ENCODE measurements around the gene WNT1. TPM values are rescaled to one million over a fixed set of nuclear protein-coding genes. Genes with fewer than 3 reads are reported as not detected.
A peak's percentile ranks its signal among the peaks of the same experiment; 100 is the strongest.

The WNT1 gene
- total and polyA plus RNA-seq, 12 donors = not detected

DNA sequence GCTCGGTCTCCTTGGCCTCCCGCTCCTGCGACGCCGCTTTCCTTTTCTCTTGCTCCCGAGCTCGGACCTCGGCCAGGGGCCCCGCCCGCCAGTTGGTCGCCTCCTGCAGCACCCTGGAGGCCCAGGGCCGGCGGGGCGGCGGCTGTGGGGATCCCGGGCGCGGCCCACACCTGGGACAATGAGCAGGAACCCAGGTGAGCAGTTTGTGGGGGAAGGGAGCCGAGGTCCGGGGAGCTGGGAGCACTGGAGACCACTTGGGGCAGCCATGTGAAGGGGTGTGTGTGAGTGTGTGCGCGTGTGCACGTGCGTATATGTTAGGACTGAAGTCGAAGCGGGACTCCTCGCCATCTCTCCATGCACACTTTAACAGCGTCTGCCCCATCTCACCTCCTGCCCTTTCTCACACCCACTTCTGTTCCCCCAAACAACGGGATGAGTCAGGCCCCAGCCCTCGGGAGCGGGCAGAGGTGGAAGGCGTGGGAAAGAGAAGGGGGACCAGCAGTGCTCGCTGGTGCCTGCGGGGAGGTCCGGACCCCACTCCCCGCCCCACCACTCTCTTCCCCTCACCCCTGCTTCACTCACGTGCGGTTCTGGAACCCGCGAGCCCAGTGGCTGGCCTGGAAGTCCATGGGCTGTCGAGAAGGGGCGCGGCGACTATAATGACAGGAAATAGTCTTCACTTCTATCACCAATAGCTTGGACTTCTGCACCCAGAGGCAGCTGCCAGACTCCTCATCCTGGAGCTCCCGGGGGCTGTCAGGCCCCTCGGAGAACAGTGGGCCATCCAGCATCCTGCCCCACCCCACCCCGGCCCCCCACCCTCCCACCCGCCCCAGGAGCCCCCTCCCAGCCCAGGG, 20.6 kb downstream of the WNT1 start:
- no peak for TF ChIP-seq CTCF (IDR thresholded peaks at IDR 0.05)
- TF ChIP-seq POLR2A (IDR thresholded peaks at IDR 0.05) = no peak
- intact Hi-C loops (cut with DNase I) = no loop called here
- Histone ChIP-seq H3K36me3 (replicated peaks in 1 of 2) (peaks cover 0 to 29% of the 10 kb centered on the region in 2 donors), H3K4me1 (replicated peaks in 1 of 2) (peaks cover 34 to 40% of the 10 kb centered on the region in 2 donors), H3K4me3 (peak overlapping the region in 2 of 4 donors; percentile 36 to 71), H3K27me3 (peaks cover 7% of the 10 kb centered on the region), H3K27ac (peak overlapping the region in 1 of 5 donors; percentile 40), H3K9me3 (replicated peaks in 1 of 3) (no peaks in the 10 kb centered on the region)
- WGBS, 4 donors = 0 to 1% (median 1%) methylated on average over 1 to 48 of the region's 48 CpGs
- peak in 3 of 7 donors; percentile 40 to 42 (median 41) for DNase-seq

GRCh38 chr12:48999371-49000131, 21.4 kb downstream of the WNT1 start, which contains the start of gene DDN:
Gene DDN, minus strand, starts transcription at chr12:48999375. Its CDS starts 88 bp downstream, at chr12:48999287.
- Histone ChIP-seq H3K4me1 (replicated peaks in 1 of 2) (peaks cover 31 to 40% of the 10 kb centered on the region in 2 donors), H3K4me3 (peak within 1 kb of the TSS in 2 of 4 donors; percentile 36 to 71), H3K27me3 (peaks cover 6% of the 10 kb centered on the region), H3K27ac (peak within 1 kb of the TSS in 1 of 5 donors; percentile 40), H3K36me3 (replicated peaks in 1 of 2) (peaks cover 0 to 37% of the 10 kb centered on the region in 2 donors), H3K9me3 (replicated peaks in 1 of 3) (no peaks in the 10 kb centered on the region)
- TF ChIP-seq POLR2A (IDR thresholded peaks at IDR 0.05) = no peak
- no peak for TF ChIP-seq CTCF (IDR thresholded peaks at IDR 0.05)
- DNase-seq = peak in 4 of 7 donors; percentile 55 to 72 (median 68)
- intact Hi-C loops (cut with DNase I) = no loop called here
- 0 to 1% (median 1%) methylated on average over 13 to 30 of the region's 30 CpGs for WGBS, 4 donors

DNA sequence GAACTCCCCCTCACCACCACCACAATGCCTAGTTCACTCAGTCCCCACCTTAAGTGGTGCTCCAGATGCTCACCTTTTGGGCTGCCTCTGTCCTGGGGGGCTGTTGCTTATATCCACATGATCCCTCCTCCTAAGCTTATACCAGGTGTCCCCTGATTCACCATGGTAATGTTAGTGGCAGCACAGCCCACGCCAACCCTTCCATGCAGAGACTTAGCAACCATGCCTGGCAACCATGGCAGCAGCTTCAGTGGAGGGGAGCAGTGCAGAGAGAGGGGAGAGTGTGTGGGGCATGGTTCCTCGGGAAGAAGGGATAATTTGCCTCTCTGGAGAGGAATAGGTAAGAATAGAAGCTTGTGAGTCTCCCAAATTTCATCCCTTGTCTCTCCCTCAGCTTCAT, 22.2 kb downstream of the WNT1 start:
- intact Hi-C loops (cut with DNase I) = no loop called here
- WGBS, 4 donors = 84 to 100% (median 94%) methylated on average over 2 of the region's 2 CpGs
- H3K9me3 ChIP-seq (replicated peaks in 1 of 3) = no peaks in the 10 kb centered on the region
- DNase-seq = no peak
- TF ChIP-seq POLR2A (IDR thresholded peaks at IDR 0.05) = no peak
- no peak for TF ChIP-seq CTCF (IDR thresholded peaks at IDR 0.05)
- no peaks in the 10 kb centered on the region for H3K27me3 ChIP-seq
- no peak overlapping the region for H3K27ac ChIP-seq
- H3K36me3 ChIP-seq (replicated peaks in 1 of 2) = peaks cover 0 to 42% of the 10 kb centered on the region in 2 donors
- H3K4me1 ChIP-seq (replicated peaks in 1 of 2) = peaks cover 24 to 34% of the 10 kb centered on the region in 2 donors
- H3K4me3 ChIP-seq = peak overlapping the region in 1 of 4 donors; percentile 71

- intact Hi-C loops (cut with DNase I) = no loop called here
- peak in 1 of 7 donors; percentile 28 for DNase-seq
- 45 to 66% (median 52%) methylated on average over 1 of the region's 1 CpG for WGBS, 4 donors
- Histone ChIP-seq H3K27ac (no peak overlapping the region), H3K4me1 (replicated peaks in 1 of 2) (peaks cover 17% of the 10 kb centered on the region in 2 donors), H3K36me3 (replicated peaks in 1 of 2) (peaks cover 0 to 36% of the 10 kb centered on the region in 2 donors), H3K4me3 (no peak overlapping the region), H3K9me3 (replicated peaks in 1 of 3) (no peaks in the 10 kb centered on the region), H3K27me3 (no peaks in the 10 kb centered on the region)
- TF ChIP-seq CTCF (IDR thresholded peaks at IDR 0.05) (no peak), POLR2A (IDR thresholded peaks at IDR 0.05) (no peak)
These were observed 30.8 kb downstream of the WNT1 start for GRCh38 chr12:49008943-49009342.
